HG03064 (cell line): ENCODE data around the gene BUB1B.

Experiments
- ATAC-seq: cut with Tn5 transposase; IDR thresholded peaks from one replicate; pipeline ENCODE4 v1.9.1; 2021; ENCODE audit warnings: low read depth; ENCODE audit not compliant: unreplicated experiment

BUB1B gene

GRCh38 chr15:40182358-40183029, 21.6 kb downstream of the BUB1B start:
- ATAC-seq, result no peak

GRCh38 chr15:40183636-40184463, 23.0 kb downstream of the BUB1B start:
- ATAC-seq, result no peak

- no peak for ATAC-seq
Observed at GRCh38 chr15:40190591-40190990, 29.7 kb downstream of the BUB1B start.

- ATAC-seq, result no peak
Observed at GRCh38 chr15:40192942-40193341, 32.1 kb downstream of the BUB1B start.

- ATAC-seq, result no peak
Observed at GRCh38 chr15:40197434-40197833, 36.6 kb downstream of the BUB1B start.

GRCh38 chr15:40198355-40199085, 37.7 kb downstream of the BUB1B start:
- no peak for ATAC-seq

GRCh38 chr15:40204100-40204499, 43.2 kb downstream of the BUB1B start:
- ATAC-seq, result no peak

- no peak for ATAC-seq
Observed at GRCh38 chr15:40217166-40217824, 56.4 kb downstream of the BUB1B start.

- no peak for ATAC-seq
Observed at GRCh38 chr15:40219801-40220200, 58.9 kb downstream of the BUB1B start.

GRCh38 chr15:40222131-40222530, 61.3 kb downstream of the BUB1B start:
- ATAC-seq, result no peak

GRCh38 chr15:40226736-40227135, 65.9 kb downstream of the BUB1B start:
- ATAC-seq, result no peak

GRCh38 chr15:40229316-40229715, 68.4 kb downstream of the BUB1B start:
- ATAC-seq, result no peak

GRCh38 chr15:40229956-40230355, 69.1 kb downstream of the BUB1B start:
- no peak for ATAC-seq

GRCh38 chr15:40232625-40233070, 71.8 kb downstream of the BUB1B start:
- no peak for ATAC-seq

- ATAC-seq, result no peak
Observed at GRCh38 chr15:40233727-40234577, 73.1 kb downstream of the BUB1B start.

GRCh38 chr15:40234783-40235182, 73.9 kb downstream of the BUB1B start:
- ATAC-seq, result no peak

GRCh38 chr15:40235201-40235885, 74.5 kb downstream of the BUB1B start:
- ATAC-seq, result no peak

- no peak for ATAC-seq
Observed at GRCh38 chr15:40238532-40239403, 77.9 kb downstream of the BUB1B start, which contains the start of gene PAK6. PAK6 (plus strand) TSS chr15:40239063; CDS start chr15:40264786, 25,723 bp downstream.
